Trophoblast cell (in vitro differentiated cells and primary cell): ENCODE results near the gene TCFL5.
"Not testable (repeated sequence)": the region's sequence is repeated elsewhere in the genome, so short reads cannot be mapped to it uniquely, and the experiment has no call there.

Experiments used
- DNase-seq, 2 donors: peaks; one replicate each; pipeline ENCODE4 v3.0.0-alpha.2; 2016
- H2AFZ ChIP-seq: 2 replicates; pipeline ENCODE4 v1.6.1; 2013; ENCODE audit warnings: low read length, moderate library complexity, mild to moderate bottlenecking; ENCODE audit not compliant: insufficient read depth, poor library complexity
- H2AK5ac ChIP-seq: 2 replicates; pipeline ENCODE4 v1.6.1; 2013; ENCODE audit warnings: mild to moderate bottlenecking, low read length
- H2BK120ac ChIP-seq: 2 replicates; pipeline ENCODE4 v1.6.1; 2013; ENCODE audit warnings: low read length, mild to moderate bottlenecking, moderate library complexity; ENCODE audit not compliant: insufficient read depth, poor library complexity
- H2BK12ac ChIP-seq: 2 replicates; pipeline ENCODE4 v1.6.1; 2013; ENCODE audit warnings: mild to moderate bottlenecking, low read length, moderate library complexity
- H2BK5ac ChIP-seq: 2 replicates; pipeline ENCODE4 v1.6.1; 2013; ENCODE audit warnings: low read length, low read depth, moderate library complexity, mild to moderate bottlenecking; ENCODE audit not compliant: poor library complexity
- H3K14ac ChIP-seq: 2 replicates; pipeline ENCODE4 v1.6.1; 2013; ENCODE audit warnings: mild to moderate bottlenecking, low read length
- H3K18ac ChIP-seq: 2 replicates; pipeline ENCODE4 v1.6.1; 2013; ENCODE audit warnings: mild to moderate bottlenecking, low read length
- H3K23ac ChIP-seq: 2 replicates; pipeline ENCODE4 v1.6.1; 2013; ENCODE audit warnings: low read length
- H3K27ac ChIP-seq: 2 replicates; pipeline ENCODE4 v1.5.1; 2013; ENCODE audit warnings: low read depth, mild to moderate bottlenecking, inconsistent platforms, low read length, moderate library complexity
- H3K27me3 ChIP-seq: 2 replicates; pipeline ENCODE4 v1.6.1; 2013; ENCODE audit warnings: inconsistent platforms, mild to moderate bottlenecking, low read length, moderate library complexity; ENCODE audit not compliant: insufficient read depth
- H3K36me3 ChIP-seq, 2 experiments: 1 replicate in 1 of 2; 2 replicates in 1 of 2; pipeline ENCODE4 v1.6.1; 2013; ENCODE audit warnings: low read length in 2 of 2, mild to moderate bottlenecking in 2 of 2, moderate library complexity in 1 of 2; ENCODE audit not compliant: insufficient read depth in 2 of 2, control insufficient read depth in 1 of 2
- H3K4ac ChIP-seq: 2 replicates; pipeline ENCODE4 v1.6.1; 2013; ENCODE audit warnings: low read depth, mild to moderate bottlenecking, low read length, moderate library complexity
- H3K4me1 ChIP-seq, 2 experiments: 1 replicate in 1 of 2; 2 replicates in 1 of 2; pipeline ENCODE4 v1.6.1; 2013; ENCODE audit warnings: low read length in 2 of 2, mild to moderate bottlenecking in 2 of 2, moderate library complexity in 1 of 2; ENCODE audit not compliant: insufficient read depth in 2 of 2, control insufficient read depth in 1 of 2
- H3K4me2 ChIP-seq: 2 replicates; pipeline ENCODE4 v1.6.1; 2013; ENCODE audit warnings: inconsistent platforms, mild to moderate bottlenecking, low read length, moderate library complexity
- H3K4me3 ChIP-seq: 2 replicates; pipeline ENCODE4 v1.5.1; 2013; ENCODE audit warnings: mild to moderate bottlenecking, low read depth, low read length, inconsistent platforms
- H3K79me1 ChIP-seq: one replicate; pipeline ENCODE4 v1.6.1; 2013; ENCODE audit warnings: low read length
- H3K79me2 ChIP-seq: 2 replicates; pipeline ENCODE4 v1.6.1; 2013; ENCODE audit warnings: low read length, mild to moderate bottlenecking; ENCODE audit not compliant: control insufficient read depth, insufficient read depth, poor library complexity
- H3K9ac ChIP-seq: 2 replicates; pipeline ENCODE4 v1.6.1; 2013; ENCODE audit warnings: mild to moderate bottlenecking, low read length
- H3K9me3 ChIP-seq: 2 replicates; pipeline ENCODE4 v1.6.1; 2013; ENCODE audit warnings: low read depth, mild to moderate bottlenecking, control low read depth, inconsistent platforms, low read length; ENCODE audit not compliant: insufficient read depth
- H4K12ac ChIP-seq: 2 replicates; pipeline ENCODE4 v1.6.1; 2013; ENCODE audit warnings: low read depth, mild to moderate bottlenecking, low read length, moderate library complexity
- H4K8ac ChIP-seq: 2 replicates; pipeline ENCODE4 v1.6.1; 2013; ENCODE audit warnings: low read depth, mild to moderate bottlenecking, low read length, moderate library complexity
- H4K91ac ChIP-seq: one replicate; pipeline ENCODE4 v1.6.1; 2013; ENCODE audit warnings: low read depth, mild to moderate bottlenecking, low read length, moderate library complexity
- WGBS: extraction: QIAGEN DNeasy Blood & Tissue Kit; methylation state at CpG from one replicate; pipeline ENCODE4 v1.1.7; 2013; ENCODE audit warnings: missing lambda C conversion rate; ENCODE audit not compliant: insufficient read length, insufficient coverage; ENCODE audit errors: extremely low coverage; 5-methylcytosine and 5-hydroxymethylcytosine counted together

The TCFL5 gene

DNA sequence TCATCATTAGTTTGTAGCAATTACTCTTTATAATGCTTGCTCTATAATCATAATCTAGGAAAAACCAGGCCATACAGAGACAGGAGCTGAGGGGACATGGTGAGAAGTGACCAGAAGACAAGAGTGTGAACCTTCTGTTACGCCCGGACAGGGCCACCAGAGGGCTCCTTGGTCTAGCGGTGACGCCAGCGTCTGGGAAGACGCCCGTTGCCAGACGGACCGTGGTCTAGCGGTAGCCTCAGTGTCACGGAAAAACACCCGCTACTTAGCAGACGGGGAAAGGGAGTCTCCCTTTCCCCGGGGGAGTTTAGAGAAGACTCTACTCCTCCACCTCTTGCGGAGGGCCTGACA, 12.0 kb upstream of the TCFL5 start:
- H3K23ac ChIP-seq, H3K36me3 ChIP-seq, H2BK120ac ChIP-seq, H3K18ac ChIP-seq, H2BK12ac ChIP-seq, H3K4ac ChIP-seq, H3K9me3 ChIP-seq, H3K27me3 ChIP-seq, H3K9ac ChIP-seq, H3K14ac ChIP-seq, H4K91ac ChIP-seq, H4K12ac ChIP-seq, H3K79me2 ChIP-seq, H3K4me2 ChIP-seq, H3K79me1 ChIP-seq, H3K27ac ChIP-seq, H3K4me1 ChIP-seq, H3K4me3 ChIP-seq, H4K8ac ChIP-seq, H2BK5ac ChIP-seq, H2AFZ ChIP-seq, H2AK5ac ChIP-seq: not testable (repeated sequence)
- WGBS: no CpG with 5 or more reads among the region's 15 CpGs
- DNase-seq: peak; percentile 79 to 83

DNA sequence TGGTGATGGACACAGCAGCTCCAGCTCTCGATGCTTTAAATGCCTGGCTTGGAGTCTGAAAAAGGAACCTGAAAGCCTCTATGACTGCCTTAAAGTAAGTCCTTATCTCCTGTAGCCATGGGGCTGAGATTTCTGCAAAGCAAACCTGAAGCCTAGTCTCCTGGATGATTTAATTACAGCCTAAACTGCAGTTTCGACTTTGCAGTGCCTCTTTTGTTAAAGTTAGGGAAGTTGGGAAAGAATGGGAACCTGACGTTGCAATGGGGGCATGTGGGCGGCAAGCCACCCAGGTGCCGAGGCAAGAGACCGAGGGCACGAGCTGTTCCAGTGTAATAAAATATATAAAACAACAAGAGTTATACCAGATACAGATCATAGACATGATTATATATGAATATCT, 11.7 kb upstream of the TCFL5 start:
- Histone ChIP-seq H3K23ac (no peak overlapping the region), H2BK120ac (no peak overlapping the region), H3K27me3 (no peaks in the 10 kb centered on the region), H3K9ac (no peak overlapping the region), H3K79me2 (no peaks in the 10 kb centered on the region), H3K4me2 (no peak overlapping the region), H4K8ac (no peak overlapping the region), H3K14ac (no peak overlapping the region), H3K18ac (no peak overlapping the region), H3K27ac (no peak overlapping the region), H2BK5ac (no peak overlapping the region), H3K4ac (no peak overlapping the region), H3K4me1 (peaks cover 4 to 7% of the 10 kb centered on the region in 2 experiments), H3K79me1 (no peaks in the 10 kb centered on the region), H3K36me3 (peaks cover 3 to 5% of the 10 kb centered on the region in 2 experiments), H2AFZ (no peak overlapping the region), H3K4me3 (no peak overlapping the region), H3K9me3 (no peaks in the 10 kb centered on the region), H4K91ac (no peak overlapping the region), H2BK12ac (no peak overlapping the region), H4K12ac (no peak overlapping the region), H2AK5ac (no peak overlapping the region)
- no CpG with 5 or more reads among the region's 7 CpGs for WGBS
- DNase-seq: no peak

DNA sequence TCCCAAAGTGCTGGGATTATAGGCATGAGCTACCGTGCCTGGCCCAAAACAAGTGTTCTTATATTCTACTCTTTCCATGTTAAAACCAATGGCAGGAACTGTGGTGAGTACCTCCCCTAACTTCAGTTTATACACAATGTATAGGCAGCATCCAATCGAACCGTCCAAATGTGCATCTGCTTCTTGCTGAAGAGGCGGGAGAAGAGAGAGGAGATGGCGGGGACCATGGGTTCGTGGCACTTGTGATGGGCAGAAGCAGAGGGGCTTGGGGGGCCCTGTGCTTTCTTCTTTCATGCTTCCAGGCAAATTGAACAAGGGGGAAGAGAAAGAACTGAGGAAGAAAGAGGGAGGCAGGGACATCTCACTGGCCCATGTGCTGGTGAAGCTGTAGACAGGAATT, 11.2 kb upstream of the TCFL5 start:
- no peak overlapping the region for H3K23ac ChIP-seq
- no peak overlapping the region for H3K18ac ChIP-seq
- H3K27ac ChIP-seq: no peak overlapping the region
- H3K79me2 ChIP-seq: no peaks in the 10 kb centered on the region
- H3K36me3 ChIP-seq: peaks cover 3 to 5% of the 10 kb centered on the region in 2 experiments
- no peak overlapping the region for H2BK120ac ChIP-seq
- H3K14ac ChIP-seq: no peak overlapping the region
- H3K27me3 ChIP-seq: no peaks in the 10 kb centered on the region
- no peak for DNase-seq
- H2AFZ ChIP-seq: no peak overlapping the region
- no peak overlapping the region for H3K4me3 ChIP-seq
- peaks cover 4 to 7% of the 10 kb centered on the region in 2 experiments for H3K4me1 ChIP-seq
- no peak overlapping the region for H4K8ac ChIP-seq
- H3K9me3 ChIP-seq: no peaks in the 10 kb centered on the region
- no peak overlapping the region for H3K4ac ChIP-seq
- H3K79me1 ChIP-seq: no peaks in the 10 kb centered on the region
- H2BK5ac ChIP-seq: no peak overlapping the region
- H3K9ac ChIP-seq: no peak overlapping the region
- no peak overlapping the region for H3K4me2 ChIP-seq
- no peak overlapping the region for H2BK12ac ChIP-seq
- no CpG with 5 or more reads among the region's 6 CpGs for WGBS
- no peak overlapping the region for H4K91ac ChIP-seq
- H2AK5ac ChIP-seq: no peak overlapping the region
- no peak overlapping the region for H4K12ac ChIP-seq

DNA sequence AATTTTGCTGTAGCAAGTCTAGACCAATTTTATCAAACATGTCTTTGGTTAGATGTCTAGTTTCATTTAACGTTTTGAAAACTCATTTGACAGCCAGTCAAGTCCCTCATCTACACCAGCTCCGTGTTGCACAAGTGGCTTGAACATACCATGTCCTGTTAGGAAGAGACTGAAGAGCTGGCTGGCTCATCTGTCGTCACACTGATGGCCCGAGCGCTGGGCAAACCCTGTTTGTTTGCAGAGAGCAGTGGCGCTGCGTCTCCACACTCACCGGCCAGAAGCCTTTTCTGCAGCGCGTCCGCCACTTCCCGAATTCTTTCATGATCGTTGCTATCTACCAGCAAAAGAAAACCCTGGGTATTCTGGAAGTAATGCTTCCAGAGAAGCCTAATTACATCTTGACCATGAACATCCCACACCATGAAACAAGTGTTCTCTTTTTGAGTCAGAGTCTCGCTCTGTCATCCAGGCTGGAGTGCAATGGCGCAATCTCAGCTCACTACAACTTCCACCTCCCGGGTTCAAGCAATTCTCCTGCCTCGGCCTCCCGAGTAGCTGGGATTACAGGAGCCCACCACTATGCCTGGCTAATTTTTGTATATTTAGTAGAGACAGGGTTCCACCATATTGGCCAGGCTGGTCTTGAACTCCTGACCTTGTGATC, 10.7 kb upstream of the TCFL5 start:
- H3K4me3 ChIP-seq: no peak overlapping the region
- no peak overlapping the region for H2BK5ac ChIP-seq
- H4K8ac ChIP-seq: no peak overlapping the region
- no peak overlapping the region for H3K14ac ChIP-seq
- no peak overlapping the region for H3K27ac ChIP-seq
- no peaks in the 10 kb centered on the region for H3K27me3 ChIP-seq
- no peak overlapping the region for H2AFZ ChIP-seq
- H2AK5ac ChIP-seq: no peak overlapping the region
- H2BK120ac ChIP-seq: no peak overlapping the region
- H2BK12ac ChIP-seq: no peak overlapping the region
- no peak overlapping the region for H3K4ac ChIP-seq
- DNase-seq: no peak
- no peak overlapping the region for H3K4me2 ChIP-seq
- H3K9ac ChIP-seq: no peak overlapping the region
- no peaks in the 10 kb centered on the region for H3K79me2 ChIP-seq
- peaks cover 4 to 7% of the 10 kb centered on the region in 2 experiments for H3K4me1 ChIP-seq
- H4K12ac ChIP-seq: no peak overlapping the region
- H3K36me3 ChIP-seq: peaks cover 3% of the 10 kb centered on the region in 2 experiments
- H3K9me3 ChIP-seq: no peaks in the 10 kb centered on the region
- H4K91ac ChIP-seq: no peak overlapping the region
- H3K18ac ChIP-seq: no peak overlapping the region
- WGBS: no CpG with 5 or more reads among the region's 18 CpGs
- no peak overlapping the region for H3K23ac ChIP-seq
- no peaks in the 10 kb centered on the region for H3K79me1 ChIP-seq
